Keratinocyte (primary cell): ENCODE measurements around the gene BBS9. TPM values are rescaled to one million over a fixed set of nuclear protein-coding genes. Genes with fewer than 3 reads are reported as not detected.

Experiments
- DNase-seq: peaks from one replicate; pipeline ENCODE4 v3.0.0-alpha.2; 2011; ENCODE audit warnings: low read depth, missing footprints, low spot score
- FAIRE-seq: peaks from 2 replicates; lab custom pipeline; 2011; peaks lifted over from hg19 to GRCh38; lab: Jason Lieb, UNC
- H2AFZ ChIP-seq: 2 replicates; pipeline ENCODE4 v1.6.0; 2012; ENCODE audit warnings: low read length, control low read depth, inconsistent platforms; ENCODE audit not compliant: control insufficient read depth
- H3K27ac ChIP-seq: 2 replicates; pipeline ENCODE4 v1.5.1; 2011; ENCODE audit warnings: low read length; ENCODE audit not compliant: control insufficient read depth, insufficient read depth
- H3K27me3 ChIP-seq: 3 replicates; pipeline ENCODE4 v1.6.0; 2011; ENCODE audit warnings: low read length; ENCODE audit not compliant: control insufficient read depth, insufficient read depth; ENCODE audit errors: extremely low read depth
- H3K36me3 ChIP-seq, 2 experiments: 2 replicates in 1 of 2; 3 replicates in 1 of 2; pipeline ENCODE4 v1.5.1; 2011; ENCODE audit warnings: low read length in 2 of 2, mild to moderate bottlenecking in 1 of 2; ENCODE audit not compliant: control insufficient read depth in 2 of 2, insufficient read depth in 2 of 2; ENCODE audit errors: extremely low read depth in 1 of 2
- H3K4me1 ChIP-seq: 3 replicates; pipeline ENCODE4 v1.5.1; 2011; ENCODE audit warnings: low read length; ENCODE audit not compliant: control insufficient read depth, insufficient read depth; ENCODE audit errors: extremely low read depth
- H3K4me2 ChIP-seq: 3 replicates; pipeline ENCODE4 v1.6.0; 2011; ENCODE audit warnings: low read depth, low read length; ENCODE audit not compliant: control insufficient read depth, insufficient read depth; ENCODE audit errors: extremely low read depth
- H3K4me3 ChIP-seq, 3 experiments: fragments of 200-600 bp in 1 of 3; sonication (generic) in 1 of 3; 2 replicates in 2 of 3; 3 replicates in 1 of 3; pipeline ENCODE4 v1.5.1; 2011 to 2016; ENCODE audit warnings: low read length in 3 of 3, mild to moderate bottlenecking in 3 of 3, control low read depth in 2 of 3, inconsistent platforms in 1 of 3, low read depth in 1 of 3, mixed read lengths in 1 of 3, mixed run types in 1 of 3, moderate library complexity in 1 of 3; ENCODE audit not compliant: control insufficient read depth in 2 of 3, insufficient read depth in 2 of 3; ENCODE audit errors: extremely low read depth in 1 of 3
- H3K79me2 ChIP-seq: 2 replicates; pipeline ENCODE4 v1.6.0; 2012; ENCODE audit warnings: low read length; ENCODE audit not compliant: control insufficient read depth, insufficient read depth
- H3K9ac ChIP-seq: 3 replicates; pipeline ENCODE4 v1.6.0; 2011; ENCODE audit warnings: low read length; ENCODE audit not compliant: control insufficient read depth, insufficient read depth; ENCODE audit errors: extremely low read depth
- H3K9me1 ChIP-seq: 3 replicates; pipeline ENCODE4 v1.6.0; 2011; ENCODE audit warnings: low read length; ENCODE audit not compliant: control insufficient read depth, insufficient read depth; ENCODE audit errors: extremely low read depth
- H3K9me3 ChIP-seq: 2 replicates; pipeline ENCODE4 v1.5.1; 2012; ENCODE audit warnings: low read depth, low read length; ENCODE audit not compliant: control insufficient read depth
- H4K20me1 ChIP-seq: 3 replicates; pipeline ENCODE4 v1.6.0; 2011; ENCODE audit warnings: low read length; ENCODE audit not compliant: control insufficient read depth, insufficient read depth; ENCODE audit errors: extremely low read depth
- EZH2 ChIP-seq: IDR thresholded peaks from one replicate; pipeline ENCODE4 v1.6.1; 2012; ENCODE audit warnings: inconsistent platforms, mild to moderate bottlenecking, low read length, moderate library complexity
- dilution Hi-C: fragments of 300-500 bp; cut with MboI; formaldehyde crosslinking; loops from one replicate; pipeline ENCODE4 v1.7.0; 2020; ENCODE audit warnings: low sequenced_read_pairs; ENCODE audit not compliant: extremely low pct_ligation_motif_present
- polyA plus RNA-seq, 5 experiments: library from polyadenylated mRNA; depleted of rRNA in 3 of 5; stranded (reverse) in 3 of 5; stranded (forward) in 1 of 5; unstranded in 1 of 5; fragments of >200 nt; gene quantifications; 1 replicate in 1 of 5; 2 replicates in 3 of 5; 3 replicates in 1 of 5; pipeline versions ENCODE4 v1.2.1 to v1.2.3, GENCODE V29; 2011 to 2012; ENCODE audit warnings: missing spikeins in 2 of 5, low read depth in 1 of 5, low replicate concordance in 1 of 5
- TF ChIP-seq, protein P1 (sequence below), 3 experiments: IDR thresholded peaks in 1 of 3; conservative IDR thresholded peaks in 1 of 3; optimal IDR thresholded peaks in 1 of 3; 2 replicates in 2 of 3; 3 replicates in 1 of 3; pipeline versions ENCODE3 to v1.5.1; 2011; ENCODE audit warnings: low read length in 3 of 3, mild to moderate bottlenecking in 3 of 3, moderate library complexity in 2 of 3, control low read depth in 1 of 3, inconsistent platforms in 1 of 3; ENCODE audit not compliant: insufficient read depth in 2 of 3; ENCODE audit errors: extremely low read depth in 1 of 3

The BBS9 gene
- polyA plus RNA-seq, 1 donor (not counting 4 experiments of a cell fraction or from before 2014, with no cell fraction given) = 7.6 TPM

DNA sequence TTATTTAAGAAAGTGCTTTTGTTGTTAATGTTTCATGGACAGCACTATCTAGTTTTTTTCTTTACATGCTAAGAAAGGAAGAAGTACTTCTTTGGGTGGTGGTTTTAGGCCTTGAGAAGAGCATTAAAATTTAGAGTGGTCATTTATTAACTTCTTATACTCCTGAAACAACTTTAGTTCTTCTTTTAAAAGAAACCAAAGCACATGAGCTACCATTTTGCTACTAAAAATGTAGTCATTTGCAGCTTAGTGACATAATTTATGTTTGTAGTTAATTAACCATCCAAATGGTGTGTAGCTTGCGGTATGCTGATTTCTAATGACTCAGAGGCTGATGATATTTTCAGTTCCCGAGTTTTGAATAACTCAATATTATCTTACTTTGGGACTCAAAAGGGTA is 207.5 kb downstream of the BBS9 start:
- Histone ChIP-seq H3K79me2 (no peaks in the 10 kb centered on the region), H3K4me2 (no peak overlapping the region), H4K20me1 (no peaks in the 10 kb centered on the region), H3K27me3 (no peaks in the 10 kb centered on the region), H3K27ac (no peak overlapping the region), H3K9ac (no peak overlapping the region), H3K4me3 (no peak overlapping the region), H3K4me1 (no peaks in the 10 kb centered on the region), H3K9me1 (no peaks in the 10 kb centered on the region), H3K36me3 (no peaks in the 10 kb centered on the region), H3K9me3 (no peaks in the 10 kb centered on the region), H2AFZ (no peak overlapping the region)
- dilution Hi-C loops = no loop called here
- DNase-seq = no peak
- no peak for FAIRE-seq
- TF ChIP-seq, protein P1, sequence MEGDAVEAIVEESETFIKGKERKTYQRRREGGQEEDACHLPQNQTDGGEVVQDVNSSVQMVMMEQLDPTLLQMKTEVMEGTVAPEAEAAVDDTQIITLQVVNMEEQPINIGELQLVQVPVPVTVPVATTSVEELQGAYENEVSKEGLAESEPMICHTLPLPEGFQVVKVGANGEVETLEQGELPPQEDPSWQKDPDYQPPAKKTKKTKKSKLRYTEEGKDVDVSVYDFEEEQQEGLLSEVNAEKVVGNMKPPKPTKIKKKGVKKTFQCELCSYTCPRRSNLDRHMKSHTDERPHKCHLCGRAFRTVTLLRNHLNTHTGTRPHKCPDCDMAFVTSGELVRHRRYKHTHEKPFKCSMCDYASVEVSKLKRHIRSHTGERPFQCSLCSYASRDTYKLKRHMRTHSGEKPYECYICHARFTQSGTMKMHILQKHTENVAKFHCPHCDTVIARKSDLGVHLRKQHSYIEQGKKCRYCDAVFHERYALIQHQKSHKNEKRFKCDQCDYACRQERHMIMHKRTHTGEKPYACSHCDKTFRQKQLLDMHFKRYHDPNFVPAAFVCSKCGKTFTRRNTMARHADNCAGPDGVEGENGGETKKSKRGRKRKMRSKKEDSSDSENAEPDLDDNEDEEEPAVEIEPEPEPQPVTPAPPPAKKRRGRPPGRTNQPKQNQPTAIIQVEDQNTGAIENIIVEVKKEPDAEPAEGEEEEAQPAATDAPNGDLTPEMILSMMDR (optimal IDR thresholded peaks at IDR 0.05 in 1 of 3, IDR thresholded peaks at IDR 0.05 in 1 of 3, conservative IDR thresholded peaks at IDR 0.05 in 1 of 3; ENCODE audit: extremely low read depth in 1 of 3, insufficient read depth in 2 of 3, low read length in 3 of 3) = no peak
- no peak for TF ChIP-seq EZH2

DNA sequence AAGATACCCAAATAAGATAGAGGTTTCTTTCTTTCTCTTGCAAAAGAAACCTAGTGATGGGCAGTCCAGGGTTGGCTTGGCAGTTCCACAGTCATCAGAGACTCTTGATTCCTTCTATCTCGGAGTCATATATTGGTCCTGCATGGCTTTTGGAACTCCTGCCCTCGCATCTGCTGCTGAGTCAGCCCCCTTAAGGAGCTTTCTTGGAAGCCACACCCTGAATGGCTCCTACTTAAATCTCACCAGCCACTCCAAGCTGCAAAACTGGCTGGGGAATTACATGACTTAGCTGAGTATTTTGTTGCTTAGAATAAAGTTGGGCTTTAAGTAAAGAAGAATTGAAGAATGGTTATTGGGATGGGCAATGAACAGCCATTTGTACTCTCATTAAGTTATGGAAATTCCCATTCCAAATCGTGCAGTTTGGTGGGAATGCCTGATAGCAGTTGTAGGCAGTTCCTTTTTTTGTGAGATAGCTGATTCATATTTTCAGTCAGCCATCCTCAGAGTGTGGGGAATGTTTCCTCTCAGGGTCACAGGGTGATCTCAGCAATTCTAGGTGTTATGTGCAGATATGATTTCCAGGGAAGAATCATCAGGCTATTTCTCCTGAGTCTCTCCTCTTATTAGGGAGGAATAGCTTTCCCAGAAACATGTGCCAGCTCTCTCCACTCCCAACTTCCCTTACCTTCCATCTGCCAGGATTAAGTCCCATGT is 209.9 kb downstream of the BBS9 start:
- Histone ChIP-seq H3K9ac (no peak overlapping the region), H3K27ac (no peak overlapping the region), H3K36me3 (no peaks in the 10 kb centered on the region), H4K20me1 (no peaks in the 10 kb centered on the region), H3K9me3 (no peaks in the 10 kb centered on the region), H3K79me2 (no peaks in the 10 kb centered on the region), H3K4me2 (no peak overlapping the region), H3K9me1 (no peaks in the 10 kb centered on the region), H3K27me3 (no peaks in the 10 kb centered on the region), H3K4me3 (no peak overlapping the region), H3K4me1 (no peaks in the 10 kb centered on the region), H2AFZ (no peak overlapping the region)
- DNase-seq (no peak), FAIRE-seq (no peak)
- dilution Hi-C loops = no loop called here
- TF ChIP-seq, protein P1 (optimal IDR thresholded peaks at IDR 0.05 in 1 of 3, IDR thresholded peaks at IDR 0.05 in 1 of 3, conservative IDR thresholded peaks at IDR 0.05 in 1 of 3; ENCODE audit: extremely low read depth in 1 of 3, insufficient read depth in 2 of 3, low read length in 3 of 3) = no peak
- no peak for TF ChIP-seq EZH2
